ENCODE data around the gene PRMT3.

DNA sequence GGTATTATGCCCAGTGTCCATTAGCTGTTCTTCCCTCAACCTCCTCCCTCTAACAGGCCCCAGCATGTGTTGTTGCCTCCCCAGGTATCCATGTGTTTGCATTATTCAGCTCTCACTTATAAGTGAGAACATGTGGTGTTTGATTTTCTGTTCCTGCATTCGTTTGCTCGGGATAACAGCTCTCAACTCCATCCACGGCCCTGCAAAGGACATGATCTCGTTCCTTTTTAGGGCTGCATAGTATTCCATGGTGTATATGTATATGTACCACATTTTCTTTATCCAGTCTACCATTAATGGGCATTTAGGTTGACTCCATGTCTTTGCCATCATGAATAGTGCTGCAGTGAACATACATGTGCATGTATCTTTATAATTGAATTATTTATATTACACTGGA, 82.8 kb downstream of the PRMT3 start:
- TF ChIP-seq, protein P1, sequence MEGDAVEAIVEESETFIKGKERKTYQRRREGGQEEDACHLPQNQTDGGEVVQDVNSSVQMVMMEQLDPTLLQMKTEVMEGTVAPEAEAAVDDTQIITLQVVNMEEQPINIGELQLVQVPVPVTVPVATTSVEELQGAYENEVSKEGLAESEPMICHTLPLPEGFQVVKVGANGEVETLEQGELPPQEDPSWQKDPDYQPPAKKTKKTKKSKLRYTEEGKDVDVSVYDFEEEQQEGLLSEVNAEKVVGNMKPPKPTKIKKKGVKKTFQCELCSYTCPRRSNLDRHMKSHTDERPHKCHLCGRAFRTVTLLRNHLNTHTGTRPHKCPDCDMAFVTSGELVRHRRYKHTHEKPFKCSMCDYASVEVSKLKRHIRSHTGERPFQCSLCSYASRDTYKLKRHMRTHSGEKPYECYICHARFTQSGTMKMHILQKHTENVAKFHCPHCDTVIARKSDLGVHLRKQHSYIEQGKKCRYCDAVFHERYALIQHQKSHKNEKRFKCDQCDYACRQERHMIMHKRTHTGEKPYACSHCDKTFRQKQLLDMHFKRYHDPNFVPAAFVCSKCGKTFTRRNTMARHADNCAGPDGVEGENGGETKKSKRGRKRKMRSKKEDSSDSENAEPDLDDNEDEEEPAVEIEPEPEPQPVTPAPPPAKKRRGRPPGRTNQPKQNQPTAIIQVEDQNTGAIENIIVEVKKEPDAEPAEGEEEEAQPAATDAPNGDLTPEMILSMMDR (conservative IDR thresholded peaks at IDR 0.05; ENCODE audit: low read depth, low read length) = no peak
- no peak for TF ChIP-seq EZH2 (IDR thresholded peaks at IDR 0.05; ENCODE audit: borderline replicate concordance, low read depth, low read length, poor library complexity, severe bottlenecking)
